Measurements from ENCODE around the gene HDDC2. TPM values are rescaled to one million over a fixed set of nuclear protein-coding genes. Genes with fewer than 3 reads are reported as not detected.

The HDDC2 gene
- total RNA-seq, 1 donor from 2014 or later = 102 TPM

DNA sequence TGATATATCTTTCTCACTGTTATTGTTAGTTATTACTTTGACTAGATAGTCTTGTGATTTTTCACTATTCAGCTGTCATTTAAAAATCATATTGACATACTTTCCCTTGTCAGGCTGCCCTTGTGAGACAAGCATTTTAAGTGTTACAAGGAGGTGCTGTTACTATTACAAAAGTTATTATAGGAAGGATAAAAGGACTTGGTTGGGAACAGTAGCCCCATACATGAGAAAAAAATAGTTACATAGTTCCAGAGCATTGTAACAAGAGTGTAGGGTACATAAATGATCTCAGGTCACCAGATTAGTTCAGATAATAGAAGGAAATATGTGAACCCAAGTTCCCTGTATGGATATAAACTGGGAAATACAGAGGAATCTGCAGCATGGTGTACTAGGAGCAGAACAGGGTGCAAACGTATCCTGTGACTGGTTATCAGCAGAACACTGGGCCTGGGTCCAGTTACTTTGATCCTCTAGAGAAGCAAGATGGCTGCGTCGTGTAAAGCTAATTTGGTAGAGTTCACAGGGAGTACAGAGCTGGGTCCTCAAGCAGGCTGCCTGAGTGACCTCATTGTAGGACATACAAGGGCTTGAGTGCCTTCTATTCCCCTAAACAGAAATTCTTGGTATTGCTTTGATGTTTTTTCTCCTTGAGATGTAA is 38.5 kb upstream of the HDDC2 start:
- Mint-ChIP-seq H3K27me3 (ENCODE audit: low read depth) (no peaks in the 10 kb centered on the region), H3K27ac (peak overlapping the region; percentile 28), H3K4me1 (peaks cover 18% of the 10 kb centered on the region), H3K4me3 (no peak overlapping the region), H3K9me3 (peaks cover 7% of the 10 kb centered on the region), H3K36me3 (no peaks in the 10 kb centered on the region)
- no peak for DNase-seq (ENCODE audit: low spot score in 2 of 2, unreplicated experiment in 2 of 2)
- TF ChIP-seq, protein P1, sequence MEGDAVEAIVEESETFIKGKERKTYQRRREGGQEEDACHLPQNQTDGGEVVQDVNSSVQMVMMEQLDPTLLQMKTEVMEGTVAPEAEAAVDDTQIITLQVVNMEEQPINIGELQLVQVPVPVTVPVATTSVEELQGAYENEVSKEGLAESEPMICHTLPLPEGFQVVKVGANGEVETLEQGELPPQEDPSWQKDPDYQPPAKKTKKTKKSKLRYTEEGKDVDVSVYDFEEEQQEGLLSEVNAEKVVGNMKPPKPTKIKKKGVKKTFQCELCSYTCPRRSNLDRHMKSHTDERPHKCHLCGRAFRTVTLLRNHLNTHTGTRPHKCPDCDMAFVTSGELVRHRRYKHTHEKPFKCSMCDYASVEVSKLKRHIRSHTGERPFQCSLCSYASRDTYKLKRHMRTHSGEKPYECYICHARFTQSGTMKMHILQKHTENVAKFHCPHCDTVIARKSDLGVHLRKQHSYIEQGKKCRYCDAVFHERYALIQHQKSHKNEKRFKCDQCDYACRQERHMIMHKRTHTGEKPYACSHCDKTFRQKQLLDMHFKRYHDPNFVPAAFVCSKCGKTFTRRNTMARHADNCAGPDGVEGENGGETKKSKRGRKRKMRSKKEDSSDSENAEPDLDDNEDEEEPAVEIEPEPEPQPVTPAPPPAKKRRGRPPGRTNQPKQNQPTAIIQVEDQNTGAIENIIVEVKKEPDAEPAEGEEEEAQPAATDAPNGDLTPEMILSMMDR (IDR thresholded peaks at IDR 0.05; ENCODE audit: unreplicated experiment) = no peak

- Mint-ChIP-seq H3K4me1 (peaks cover 18% of the 10 kb centered on the region), H3K4me3 (no peak overlapping the region), H3K36me3 (no peaks in the 10 kb centered on the region), H3K27me3 (ENCODE audit: low read depth) (no peaks in the 10 kb centered on the region), H3K27ac (no peak overlapping the region), H3K9me3 (peaks cover 7% of the 10 kb centered on the region)
- no peak for DNase-seq (ENCODE audit: low spot score in 2 of 2, unreplicated experiment in 2 of 2)
- TF ChIP-seq, protein P1 (IDR thresholded peaks at IDR 0.05; ENCODE audit: unreplicated experiment) = no peak
Observed at GRCh38 chr6:125339653-125340052, 37.9 kb upstream of the HDDC2 start.

DNA sequence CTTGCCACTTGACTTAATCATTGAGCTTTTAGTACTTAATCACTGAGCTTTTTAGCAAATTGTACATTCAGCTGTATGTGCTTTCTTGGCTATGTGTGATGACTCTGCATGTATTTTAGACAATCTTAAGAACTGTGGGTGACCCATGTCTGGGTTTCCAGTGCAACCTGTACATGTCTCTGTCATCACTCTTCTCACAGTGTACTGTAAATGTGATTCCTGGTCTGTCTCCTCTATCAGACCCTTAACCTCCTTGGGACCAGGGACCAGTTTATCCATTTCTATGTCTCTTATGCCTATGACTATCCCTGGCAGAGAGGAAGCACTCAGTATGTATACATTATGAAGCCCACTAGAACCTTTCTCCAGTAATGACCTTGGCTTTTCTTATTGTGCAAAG is 36.6 kb upstream of the HDDC2 start:
- TF ChIP-seq, protein P1 (IDR thresholded peaks at IDR 0.05; ENCODE audit: unreplicated experiment) = no peak
- Mint-ChIP-seq H3K36me3 (no peaks in the 10 kb centered on the region), H3K27me3 (ENCODE audit: low read depth) (no peaks in the 10 kb centered on the region), H3K4me1 (peaks cover 18% of the 10 kb centered on the region), H3K27ac (no peak overlapping the region), H3K4me3 (no peak overlapping the region), H3K9me3 (peaks cover 11% of the 10 kb centered on the region)
- no peak for DNase-seq (ENCODE audit: low spot score in 2 of 2, unreplicated experiment in 2 of 2)

- Mint-ChIP-seq H3K27ac (no peak overlapping the region), H3K27me3 (ENCODE audit: low read depth) (no peaks in the 10 kb centered on the region), H3K9me3 (peaks cover 15% of the 10 kb centered on the region), H3K36me3 (no peaks in the 10 kb centered on the region), H3K4me1 (peaks cover 18% of the 10 kb centered on the region), H3K4me3 (no peak overlapping the region)
- TF ChIP-seq, protein P1 (IDR thresholded peaks at IDR 0.05; ENCODE audit: unreplicated experiment) = no peak
- no peak for DNase-seq (ENCODE audit: low spot score in 2 of 2, unreplicated experiment in 2 of 2)
Observed at GRCh38 chr6:125337706-125338105, 35.9 kb upstream of the HDDC2 start.

- Mint-ChIP-seq H3K36me3 (no peaks in the 10 kb centered on the region), H3K4me1 (no peaks in the 10 kb centered on the region), H3K4me3 (no peak overlapping the region), H3K9me3 (peaks cover 8% of the 10 kb centered on the region), H3K27ac (no peak overlapping the region), H3K27me3 (ENCODE audit: low read depth) (peaks cover 5% of the 10 kb centered on the region)
- no peak for DNase-seq (ENCODE audit: low spot score in 2 of 2, unreplicated experiment in 2 of 2)
- TF ChIP-seq, protein P1 (IDR thresholded peaks at IDR 0.05; ENCODE audit: unreplicated experiment) = no peak
Observed at GRCh38 chr6:125332664-125333063, 30.9 kb upstream of the HDDC2 start.
